NCI-H2081 (cell line): ENCODE measurements around the gene PDC.
"Not testable (repeated sequence)": the region's sequence is repeated elsewhere in the genome, so short reads cannot be mapped to it uniquely, and the experiment has no call there.

Experiments
- DNase-seq, 2 experiments: peaks; one replicate each; lab custom pipeline; 2025; lab: John Stamatoyannopoulos, UW

The PDC gene

DNA sequence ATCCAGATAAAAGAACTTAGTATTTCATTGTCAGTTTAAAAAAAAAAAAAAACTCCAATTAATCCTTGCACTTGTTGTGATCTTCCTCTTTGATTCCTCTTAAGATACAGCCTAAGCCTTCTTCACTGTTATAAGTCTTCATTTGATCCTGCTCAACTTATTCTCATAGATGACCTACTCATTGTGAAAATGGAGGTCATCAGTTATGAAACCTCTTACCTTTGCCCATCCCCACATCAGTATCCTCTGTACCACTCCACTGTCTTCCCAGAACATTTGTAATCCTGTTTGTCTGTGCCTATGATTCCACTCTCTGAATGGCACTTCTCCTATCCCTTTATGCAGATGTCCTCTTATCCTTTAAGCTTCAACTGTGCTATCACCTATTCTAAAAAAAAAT, 57.3 kb downstream of the PDC start:
- no peak for DNase-seq

DNA sequence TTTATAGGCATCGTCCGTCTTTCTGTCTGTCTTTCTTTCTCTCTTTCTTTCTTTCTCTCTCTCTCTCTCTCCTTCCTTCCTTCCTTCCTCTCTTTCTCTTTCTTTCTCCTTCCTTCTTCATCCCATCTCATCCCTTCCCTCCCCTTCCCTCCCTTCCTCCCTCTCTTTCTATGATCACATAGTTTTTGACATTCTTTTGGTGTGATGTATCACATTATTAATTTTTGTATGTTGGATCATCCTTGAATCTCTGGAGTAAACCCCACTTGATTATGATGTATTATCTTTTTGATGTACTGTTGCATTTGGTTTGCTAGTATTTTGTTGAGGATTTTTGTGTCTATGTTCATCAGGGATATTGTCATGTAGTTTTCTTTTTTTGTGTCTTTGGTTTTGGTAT, 59.5 kb downstream of the PDC start:
- not testable (repeated sequence) for DNase-seq
